ENCODE results near the gene LMBR1.
A peak's percentile ranks its signal among the peaks of the same experiment; 100 is the strongest.
"Not testable (repeated sequence)": the region's sequence is repeated elsewhere in the genome, so short reads cannot be mapped to it uniquely, and the experiment has no call there.

The LMBR1 gene

GRCh38 chr7:156816943-156817572 is 75.9 kb downstream of the LMBR1 start:
- peak; percentile 24 to 56 (median 56) for DNase-seq
- no peak overlapping the region for H3K27ac ChIP-seq (ENCODE audit: insufficient read depth in 1 of 2, low read depth in 1 of 2, low read length in 2 of 2, poor library complexity in 1 of 2, severe bottlenecking in 2 of 2)
- no peaks in the 10 kb centered on the region for H3K4me1 ChIP-seq (ENCODE audit: control extremely low read depth in 1 of 4, control insufficient read depth in 4 of 4, insufficient read depth in 4 of 4, low read length in 3 of 4)
- peaks cover 0 to 17% (median 3%) of the 10 kb centered on the region in 4 experiments for H3K36me3 ChIP-seq (ENCODE audit: control insufficient read depth in 4 of 4, insufficient read depth in 4 of 4, low read length in 3 of 4)
- H3K27me3 ChIP-seq (replicated peaks in 2 of 5; ENCODE audit: control insufficient read depth in 4 of 5, insufficient read depth in 5 of 5, low read length in 4 of 5): no peaks in the 10 kb centered on the region
- H3K9me3 ChIP-seq (ENCODE audit: control extremely low read depth in 1 of 5, control insufficient read depth in 4 of 5, insufficient read depth in 2 of 5, low read depth in 1 of 5, low read length in 4 of 5): no peaks in the 10 kb centered on the region
- ChIA-PET POLR2A (interaction anchor here (1.0 kb wide), 1 partner anchor 1011 kb away, joined by 4 read pairs; no protein-coding TSS in a partner anchor), CTCF (interaction anchor here (0.6 to 1.9 kb wide), 6 partner anchors 15 to 1019 kb away, joined by 3 to 10 read pairs (median 4); no protein-coding TSS in a partner anchor)
- H3K4me3 ChIP-seq (ENCODE audit: control insufficient read depth in 1 of 7, extremely low read depth in 1 of 7, insufficient read depth in 4 of 7, low read depth in 2 of 7, low read length in 6 of 7): no peak overlapping the region
- WGBS (ENCODE audit: insufficient coverage): no CpG with 5 or more reads among the region's 1 CpG

- Histone ChIP-seq H3K36me3 (ENCODE audit: control insufficient read depth in 4 of 4, insufficient read depth in 4 of 4, low read length in 3 of 4) (peaks cover 0 to 17% (median 7%) of the 10 kb centered on the region in 4 experiments), H3K4me3 (ENCODE audit: control insufficient read depth in 1 of 7, extremely low read depth in 1 of 7, insufficient read depth in 4 of 7, low read depth in 2 of 7, low read length in 6 of 7) (no peak overlapping the region), H3K4me1 (ENCODE audit: control extremely low read depth in 1 of 4, control insufficient read depth in 4 of 4, insufficient read depth in 4 of 4, low read length in 3 of 4) (no peaks in the 10 kb centered on the region), H3K9me3 (ENCODE audit: control extremely low read depth in 1 of 5, control insufficient read depth in 4 of 5, insufficient read depth in 2 of 5, low read depth in 1 of 5, low read length in 4 of 5) (no peaks in the 10 kb centered on the region), H3K27ac (ENCODE audit: insufficient read depth in 1 of 2, low read depth in 1 of 2, low read length in 2 of 2, poor library complexity in 1 of 2, severe bottlenecking in 2 of 2) (no peak overlapping the region), H3K27me3 (replicated peaks in 2 of 5; ENCODE audit: control insufficient read depth in 4 of 5, insufficient read depth in 5 of 5, low read length in 4 of 5) (no peaks in the 10 kb centered on the region)
- DNase-seq: no peak
- WGBS (ENCODE audit: insufficient coverage): 100% methylated on average over 1 of the region's 3 CpGs
- ChIA-PET CTCF (no interaction called here), POLR2A (no interaction called here)
Observed at GRCh38 chr7:156811706-156812105, 81.3 kb downstream of the LMBR1 start.

DNA sequence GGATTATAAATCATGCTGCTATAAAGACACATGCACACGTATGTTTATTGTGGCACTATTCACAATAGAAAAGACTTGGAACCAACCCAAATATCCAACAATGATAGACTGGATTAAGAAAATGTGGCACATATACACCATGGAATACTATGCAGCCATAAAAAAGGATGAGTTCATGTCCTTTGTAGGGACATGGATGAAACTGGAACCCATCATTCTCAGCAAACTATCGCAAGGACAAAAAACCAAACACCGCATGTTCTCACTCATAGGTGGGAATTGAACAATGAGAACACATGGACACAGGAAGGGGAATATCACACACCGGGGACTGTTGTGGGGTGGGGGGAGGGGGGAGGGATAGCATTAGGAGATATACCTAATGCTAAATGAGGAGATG is 89.3 kb downstream of the LMBR1 start:
- WGBS (ENCODE audit: insufficient coverage): no CpG with 5 or more reads among the region's 4 CpGs
- H3K4me3 ChIP-seq (ENCODE audit: control insufficient read depth in 1 of 7, extremely low read depth in 1 of 7, insufficient read depth in 4 of 7, low read depth in 2 of 7, low read length in 6 of 7); H3K27me3 ChIP-seq (replicated peaks in 2 of 5; ENCODE audit: control insufficient read depth in 4 of 5, insufficient read depth in 5 of 5, low read length in 4 of 5); CTCF ChIA-PET; H3K27ac ChIP-seq (ENCODE audit: insufficient read depth in 1 of 2, low read depth in 1 of 2, low read length in 2 of 2, poor library complexity in 1 of 2, severe bottlenecking in 2 of 2); H3K9me3 ChIP-seq (ENCODE audit: control extremely low read depth in 1 of 5, control insufficient read depth in 4 of 5, insufficient read depth in 2 of 5, low read depth in 1 of 5, low read length in 4 of 5); H3K4me1 ChIP-seq (ENCODE audit: control extremely low read depth in 1 of 4, control insufficient read depth in 4 of 4, insufficient read depth in 4 of 4, low read length in 3 of 4); DNase-seq; H3K36me3 ChIP-seq (ENCODE audit: control insufficient read depth in 4 of 4, insufficient read depth in 4 of 4, low read length in 3 of 4); POLR2A ChIA-PET: not testable (repeated sequence)

DNA sequence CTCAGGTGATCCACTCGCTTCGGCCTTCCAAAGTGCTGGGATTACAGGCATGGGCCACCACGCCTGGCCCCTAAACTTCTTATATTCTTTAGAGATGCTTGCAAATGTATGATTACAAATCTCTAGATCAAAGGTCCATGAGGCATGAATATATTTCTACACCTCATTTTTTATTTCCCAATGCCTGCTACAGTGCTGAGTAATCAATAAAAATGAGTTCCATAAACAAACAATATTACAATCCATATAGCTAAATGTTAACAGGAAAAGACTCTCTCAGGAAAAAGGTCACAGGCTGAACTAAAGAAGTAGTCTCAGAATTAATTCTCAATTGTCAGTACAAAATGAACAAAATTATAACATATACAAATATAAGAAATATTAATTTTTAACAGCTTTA is 90.8 kb downstream of the LMBR1 start:
- DNase-seq: no peak
- no peaks in the 10 kb centered on the region for H3K27me3 ChIP-seq (replicated peaks in 2 of 5; ENCODE audit: control insufficient read depth in 4 of 5, insufficient read depth in 5 of 5, low read length in 4 of 5)
- peaks cover 0 to 5% (median 4%) of the 10 kb centered on the region in 4 experiments for H3K36me3 ChIP-seq (ENCODE audit: control insufficient read depth in 4 of 4, insufficient read depth in 4 of 4, low read length in 3 of 4)
- no peaks in the 10 kb centered on the region for H3K4me1 ChIP-seq (ENCODE audit: control extremely low read depth in 1 of 4, control insufficient read depth in 4 of 4, insufficient read depth in 4 of 4, low read length in 3 of 4)
- H3K4me3 ChIP-seq (ENCODE audit: control insufficient read depth in 1 of 7, extremely low read depth in 1 of 7, insufficient read depth in 4 of 7, low read depth in 2 of 7, low read length in 6 of 7): no peak overlapping the region
- H3K27ac ChIP-seq (ENCODE audit: insufficient read depth in 1 of 2, low read depth in 1 of 2, low read length in 2 of 2, poor library complexity in 1 of 2, severe bottlenecking in 2 of 2): no peak overlapping the region
- 80% methylated on average over 1 of the region's 3 CpGs for WGBS (ENCODE audit: insufficient coverage)
- POLR2A ChIA-PET: no interaction called here
- CTCF ChIA-PET: no interaction called here
- no peaks in the 10 kb centered on the region for H3K9me3 ChIP-seq (ENCODE audit: control extremely low read depth in 1 of 5, control insufficient read depth in 4 of 5, insufficient read depth in 2 of 5, low read depth in 1 of 5, low read length in 4 of 5)

DNA sequence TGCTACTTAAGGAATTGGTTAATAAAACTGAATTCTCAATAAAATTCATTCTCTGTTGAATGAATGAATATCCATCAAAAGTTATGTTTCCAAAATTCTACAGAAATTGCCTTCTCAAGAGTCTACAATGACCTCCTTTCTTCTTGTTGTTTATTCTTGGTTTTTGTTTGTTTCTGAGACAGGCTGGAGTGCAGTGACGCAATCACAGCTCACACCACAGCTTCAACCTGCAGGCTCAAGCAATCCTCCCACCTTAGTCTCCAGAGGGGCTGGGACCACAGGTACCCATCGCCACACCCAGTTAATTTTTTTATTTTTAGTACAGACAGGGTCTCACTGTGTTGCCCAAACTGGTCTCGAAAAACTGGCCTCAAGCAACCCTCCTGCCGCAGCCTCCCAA is 97.6 kb downstream of the LMBR1 start:
- WGBS (ENCODE audit: insufficient coverage): 100% methylated on average over 1 of the region's 4 CpGs
- peaks cover 3 to 16% (median 8%) of the 10 kb centered on the region in 4 experiments for H3K36me3 ChIP-seq (ENCODE audit: control insufficient read depth in 4 of 4, insufficient read depth in 4 of 4, low read length in 3 of 4)
- H3K27me3 ChIP-seq (replicated peaks in 2 of 5; ENCODE audit: control insufficient read depth in 4 of 5, insufficient read depth in 5 of 5, low read length in 4 of 5): no peaks in the 10 kb centered on the region
- H3K9me3 ChIP-seq (ENCODE audit: control extremely low read depth in 1 of 5, control insufficient read depth in 4 of 5, insufficient read depth in 2 of 5, low read depth in 1 of 5, low read length in 4 of 5): no peaks in the 10 kb centered on the region
- CTCF ChIA-PET: interaction anchor here (0.6 kb wide), 1 partner anchor 429 kb away, joined by 3 read pairs; no protein-coding TSS in a partner anchor
- no peak overlapping the region for H3K4me3 ChIP-seq (ENCODE audit: control insufficient read depth in 1 of 7, extremely low read depth in 1 of 7, insufficient read depth in 4 of 7, low read depth in 2 of 7, low read length in 6 of 7)
- H3K27ac ChIP-seq (ENCODE audit: insufficient read depth in 1 of 2, low read depth in 1 of 2, low read length in 2 of 2, poor library complexity in 1 of 2, severe bottlenecking in 2 of 2): no peak overlapping the region
- no peak for DNase-seq
- POLR2A ChIA-PET: no interaction called here
- H3K4me1 ChIP-seq (ENCODE audit: control extremely low read depth in 1 of 4, control insufficient read depth in 4 of 4, insufficient read depth in 4 of 4, low read length in 3 of 4): no peaks in the 10 kb centered on the region

DNA sequence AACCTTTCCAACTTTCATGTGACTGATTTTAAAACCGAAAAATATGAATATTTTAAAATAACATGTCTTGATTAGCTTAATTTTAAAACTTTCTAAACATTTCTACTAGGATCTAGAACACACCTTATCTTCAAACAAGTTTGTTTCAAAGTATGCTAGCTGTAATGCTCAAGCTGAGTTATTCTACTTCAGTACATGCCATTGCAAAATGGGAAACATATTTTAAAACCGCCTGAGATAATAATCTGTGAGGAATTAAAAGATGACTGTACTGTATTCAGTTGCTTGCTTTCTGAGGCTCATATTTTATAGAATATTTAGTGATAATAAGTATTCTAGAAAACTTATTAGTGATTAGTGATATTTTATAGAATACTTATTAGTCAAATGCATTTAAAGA is 99.6 kb downstream of the LMBR1 start:
- Histone ChIP-seq H3K4me1 (ENCODE audit: control extremely low read depth in 1 of 4, control insufficient read depth in 4 of 4, insufficient read depth in 4 of 4, low read length in 3 of 4) (no peaks in the 10 kb centered on the region), H3K36me3 (ENCODE audit: control insufficient read depth in 4 of 4, insufficient read depth in 4 of 4, low read length in 3 of 4) (peaks cover 3 to 16% (median 6%) of the 10 kb centered on the region in 4 experiments), H3K4me3 (ENCODE audit: control insufficient read depth in 1 of 7, extremely low read depth in 1 of 7, insufficient read depth in 4 of 7, low read depth in 2 of 7, low read length in 6 of 7) (no peak overlapping the region), H3K27ac (ENCODE audit: insufficient read depth in 1 of 2, low read depth in 1 of 2, low read length in 2 of 2, poor library complexity in 1 of 2, severe bottlenecking in 2 of 2) (no peak overlapping the region), H3K27me3 (replicated peaks in 2 of 5; ENCODE audit: control insufficient read depth in 4 of 5, insufficient read depth in 5 of 5, low read length in 4 of 5) (no peaks in the 10 kb centered on the region), H3K9me3 (ENCODE audit: control extremely low read depth in 1 of 5, control insufficient read depth in 4 of 5, insufficient read depth in 2 of 5, low read depth in 1 of 5, low read length in 4 of 5) (no peaks in the 10 kb centered on the region)
- POLR2A ChIA-PET: no interaction called here
- CTCF ChIA-PET: interaction anchor here (1.2 kb wide), 1 partner anchor 8 kb away, joined by 3 read pairs; no protein-coding TSS in a partner anchor
- no CpG with 5 or more reads among the region's 2 CpGs for WGBS (ENCODE audit: insufficient coverage)
- no peak for DNase-seq

GRCh38 chr7:156792611-156793010 is 100.4 kb downstream of the LMBR1 start:
- Histone ChIP-seq H3K27me3 (replicated peaks in 2 of 5; ENCODE audit: control insufficient read depth in 4 of 5, insufficient read depth in 5 of 5, low read length in 4 of 5) (no peaks in the 10 kb centered on the region), H3K9me3 (ENCODE audit: control extremely low read depth in 1 of 5, control insufficient read depth in 4 of 5, insufficient read depth in 2 of 5, low read depth in 1 of 5, low read length in 4 of 5) (no peaks in the 10 kb centered on the region), H3K36me3 (ENCODE audit: control insufficient read depth in 4 of 4, insufficient read depth in 4 of 4, low read length in 3 of 4) (peaks cover 3 to 13% (median 8%) of the 10 kb centered on the region in 4 experiments), H3K4me3 (ENCODE audit: control insufficient read depth in 1 of 7, extremely low read depth in 1 of 7, insufficient read depth in 4 of 7, low read depth in 2 of 7, low read length in 6 of 7) (no peak overlapping the region), H3K4me1 (ENCODE audit: control extremely low read depth in 1 of 4, control insufficient read depth in 4 of 4, insufficient read depth in 4 of 4, low read length in 3 of 4) (no peaks in the 10 kb centered on the region), H3K27ac (ENCODE audit: insufficient read depth in 1 of 2, low read depth in 1 of 2, low read length in 2 of 2, poor library complexity in 1 of 2, severe bottlenecking in 2 of 2) (no peak overlapping the region)
- no CpG with 5 or more reads among the region's 5 CpGs for WGBS (ENCODE audit: insufficient coverage)
- CTCF ChIA-PET: no interaction called here
- DNase-seq: no peak
- POLR2A ChIA-PET: interaction anchor here (0.7 kb wide), 1 partner anchor 53 kb away, joined by 3 read pairs; no protein-coding TSS in a partner anchor

All from common myeloid progenitor, CD34-positive (primary cell).